NCI-H1105 (cell line): Measurements from ENCODE around the gene LCN1.
"Not testable (repeated sequence)": the region's sequence is repeated elsewhere in the genome, so short reads cannot be mapped to it uniquely, and the experiment has no call there.

Experiments used
- DNase-seq: peaks from one replicate; lab custom pipeline; 2025; lab: John Stamatoyannopoulos, UW

LCN1 gene

DNA sequence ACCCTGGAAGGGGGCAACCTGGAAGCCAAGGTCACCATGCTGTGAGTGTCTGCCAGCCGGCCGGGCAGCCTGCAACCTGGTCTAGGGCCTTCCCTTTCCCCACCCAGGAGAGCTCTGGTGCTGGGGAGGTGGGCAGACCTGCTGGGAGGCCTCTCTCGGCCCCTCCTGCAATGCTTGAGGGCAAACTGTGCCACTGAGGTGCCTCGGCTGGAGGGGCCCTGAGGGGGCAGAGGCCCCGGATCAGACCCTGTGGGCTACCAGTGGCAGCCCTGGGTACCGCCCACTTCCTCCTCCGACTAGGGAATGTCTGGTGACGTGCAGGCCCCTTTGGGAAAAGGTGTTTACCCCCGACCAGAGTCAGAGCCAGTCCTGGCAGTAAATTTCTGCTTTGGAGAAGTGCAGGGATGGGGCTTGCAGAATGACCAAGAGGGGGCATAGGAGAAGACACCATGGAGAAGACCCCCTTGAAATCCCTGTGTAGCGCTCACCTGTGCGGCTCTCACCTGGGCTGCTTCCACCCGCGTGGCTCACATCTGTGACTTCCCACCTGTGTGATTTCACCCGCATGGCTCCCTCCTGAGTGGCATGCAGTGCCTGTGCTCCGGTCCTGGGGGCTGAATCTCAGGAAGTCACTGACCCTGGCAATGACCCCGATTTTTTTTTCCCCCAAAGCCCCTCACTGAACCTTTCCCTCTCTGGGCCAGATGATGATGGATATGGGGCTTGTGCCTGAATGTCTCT, 1.1 kb downstream of the LCN1 start:
- no peak for DNase-seq

DNA sequence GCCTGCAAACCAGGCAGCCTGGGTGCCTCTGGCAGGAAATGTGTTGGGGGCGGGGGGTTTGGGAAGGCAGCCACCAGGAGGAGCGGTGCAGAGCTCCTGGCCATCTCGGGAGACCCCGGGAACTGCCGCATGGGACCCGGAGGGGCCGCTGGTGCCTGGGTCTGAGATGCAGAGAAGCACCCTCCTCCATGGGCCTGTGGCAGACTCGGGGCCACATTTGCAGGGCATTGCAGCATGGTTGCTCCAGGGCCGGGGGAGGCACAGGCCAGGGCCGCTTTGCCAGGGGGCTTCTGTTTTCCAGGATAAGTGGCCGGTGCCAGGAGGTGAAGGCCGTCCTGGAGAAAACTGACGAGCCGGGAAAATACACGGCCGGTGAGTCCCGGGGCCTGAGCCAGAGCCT, 1.7 kb downstream of the LCN1 start:
- no peak for DNase-seq

DNA sequence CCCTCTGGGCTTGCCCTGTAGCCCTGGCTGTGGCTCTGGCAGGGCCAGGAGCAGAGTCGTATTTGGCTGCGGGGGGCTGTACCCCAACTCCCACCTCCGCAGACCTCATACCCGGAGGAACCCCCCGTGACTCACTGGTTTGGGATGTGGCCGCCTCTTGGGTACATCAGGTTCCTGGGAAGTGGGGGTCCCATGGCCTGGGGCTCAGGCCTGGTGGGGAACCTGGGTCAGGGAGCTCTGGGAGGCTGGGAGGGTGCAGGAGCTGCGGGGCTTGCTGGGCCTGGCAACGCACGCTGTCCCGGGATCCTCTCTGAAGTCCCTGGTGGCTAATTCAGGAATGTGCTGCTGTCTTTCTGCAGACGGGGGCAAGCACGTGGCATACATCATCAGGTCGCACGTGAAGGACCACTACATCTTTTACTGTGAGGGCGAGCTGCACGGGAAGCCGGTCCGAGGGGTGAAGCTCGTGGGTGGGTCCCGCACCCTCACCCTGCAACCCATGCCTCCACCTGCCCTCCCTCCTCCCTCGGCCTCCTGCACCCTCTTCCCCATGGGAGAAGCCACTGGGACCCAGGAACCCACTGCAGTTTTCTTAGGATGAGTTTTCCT, 2.4 kb downstream of the LCN1 start:
- no peak for DNase-seq

DNA sequence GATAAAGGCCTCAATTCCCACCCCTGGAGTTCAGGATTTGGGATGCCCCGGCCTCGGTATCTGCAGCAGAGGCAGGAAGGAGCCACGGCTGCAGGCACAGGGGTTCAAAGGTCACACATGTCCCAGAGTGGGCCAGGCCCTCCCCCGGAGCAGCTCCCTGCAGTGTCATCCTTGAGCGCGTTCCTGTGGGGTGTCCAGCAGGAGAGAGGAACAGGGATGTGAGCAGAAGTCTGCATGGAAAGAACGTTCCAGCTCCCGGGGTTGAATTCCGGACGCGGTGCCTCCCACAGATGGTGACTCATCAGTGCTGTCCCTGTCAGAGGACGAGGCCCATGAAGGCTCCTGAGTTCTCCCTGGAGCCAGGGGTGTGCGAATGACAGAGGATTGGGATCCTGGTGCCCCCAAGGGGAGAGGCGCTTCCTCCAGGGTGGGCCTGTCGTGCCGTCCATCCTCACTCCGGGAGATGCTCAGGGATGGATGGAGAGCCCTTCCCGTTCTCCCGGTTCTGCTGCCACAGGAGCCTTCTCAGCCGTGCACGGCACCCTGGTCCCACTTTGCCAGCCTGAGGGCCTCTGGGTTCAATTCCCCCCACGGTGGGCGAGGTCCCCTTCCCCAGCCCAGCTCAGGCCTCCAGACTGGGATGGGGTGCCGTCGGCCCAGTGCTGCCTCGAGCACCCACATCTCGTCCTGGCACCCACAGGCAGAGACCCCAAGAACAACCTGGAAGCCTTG, 3.1 kb downstream of the LCN1 start:
- DNase-seq: no peak

DNA sequence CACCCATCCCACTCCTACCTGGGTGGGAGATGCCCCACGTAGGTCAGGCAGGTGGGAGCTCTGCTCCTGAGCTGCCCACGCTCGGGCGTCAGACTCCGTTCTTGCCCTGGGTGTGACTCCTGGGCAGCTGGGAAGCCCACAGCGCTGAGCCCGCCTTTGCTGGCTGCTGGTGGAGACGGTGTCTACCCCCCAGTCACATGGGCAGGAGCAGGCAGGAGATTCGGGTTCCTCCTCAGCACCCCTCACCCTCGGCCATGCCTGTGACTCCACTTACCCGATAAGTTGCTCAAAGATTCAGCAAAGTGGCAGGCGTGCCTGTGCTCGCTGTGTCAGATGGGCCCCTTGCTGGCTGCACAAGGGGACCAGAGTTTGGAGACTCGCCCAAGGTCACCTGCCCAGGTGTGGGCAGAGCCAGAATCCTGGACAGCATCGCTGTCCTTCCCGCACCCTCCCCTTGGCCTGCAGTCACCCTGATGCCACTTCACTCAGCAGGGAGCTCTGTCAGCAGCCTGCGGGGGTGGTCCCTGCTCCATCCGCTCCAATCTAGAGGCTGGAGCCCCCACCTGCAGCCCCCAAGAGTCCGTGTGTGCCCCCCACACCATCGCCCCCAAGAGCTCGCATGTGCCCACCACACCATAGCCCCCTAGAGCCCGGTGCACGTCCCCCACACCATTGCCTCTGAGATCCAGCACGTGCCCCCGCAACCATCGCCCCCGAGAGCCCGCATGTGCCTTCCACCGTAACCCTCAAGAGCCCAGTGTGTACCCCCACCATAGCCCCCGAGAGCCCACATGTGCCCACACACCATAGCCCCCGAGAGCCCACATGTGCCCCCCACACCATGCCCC, 4.2 kb downstream of the LCN1 start:
- no peak for DNase-seq

- no peak for DNase-seq
Observed at GRCh38 chr9:135526089-135526729, 5.0 kb downstream of the LCN1 start.

DNA sequence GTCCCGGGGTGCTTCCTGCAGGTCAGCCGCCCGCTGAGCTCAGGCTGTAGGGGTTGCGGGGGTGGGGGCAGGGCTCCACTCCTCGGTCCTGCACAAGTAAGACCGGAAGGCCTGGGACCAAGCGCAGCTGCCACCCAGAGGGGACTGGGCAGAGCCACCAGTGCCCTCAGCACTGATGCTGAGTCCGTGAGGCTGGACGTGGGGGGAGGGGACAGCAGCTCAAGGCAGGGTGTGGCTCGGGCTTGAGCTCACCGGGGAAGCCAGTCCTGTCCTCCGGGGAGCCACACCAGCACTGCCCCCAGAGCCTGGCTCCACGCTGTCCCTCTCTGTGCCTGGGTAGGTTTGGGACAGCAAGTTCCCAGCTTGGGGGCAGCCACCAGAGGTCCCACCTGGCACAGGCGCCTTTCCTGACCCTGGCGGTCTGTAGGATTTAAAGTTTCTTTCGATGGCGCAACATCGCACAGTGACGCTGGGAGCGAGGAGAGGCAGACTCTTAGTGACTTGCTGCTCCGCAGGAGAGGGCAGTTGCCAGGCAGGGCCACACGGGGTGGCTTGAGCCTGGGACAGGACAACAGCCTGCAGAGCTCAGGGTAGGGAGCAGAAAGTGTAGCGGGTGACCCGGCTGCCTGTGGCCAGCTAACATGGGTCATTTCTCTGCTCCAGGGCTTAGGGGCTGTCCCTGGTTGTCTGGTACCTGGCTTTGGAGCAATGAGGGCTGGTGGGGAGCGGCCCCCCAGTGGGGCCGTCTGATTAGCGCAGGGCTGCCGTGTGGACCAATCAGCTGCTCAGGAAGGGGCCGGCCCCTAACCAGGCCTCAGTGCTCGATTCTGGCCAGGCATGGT, 5.7 kb downstream of the LCN1 start:
- no peak for DNase-seq

DNA sequence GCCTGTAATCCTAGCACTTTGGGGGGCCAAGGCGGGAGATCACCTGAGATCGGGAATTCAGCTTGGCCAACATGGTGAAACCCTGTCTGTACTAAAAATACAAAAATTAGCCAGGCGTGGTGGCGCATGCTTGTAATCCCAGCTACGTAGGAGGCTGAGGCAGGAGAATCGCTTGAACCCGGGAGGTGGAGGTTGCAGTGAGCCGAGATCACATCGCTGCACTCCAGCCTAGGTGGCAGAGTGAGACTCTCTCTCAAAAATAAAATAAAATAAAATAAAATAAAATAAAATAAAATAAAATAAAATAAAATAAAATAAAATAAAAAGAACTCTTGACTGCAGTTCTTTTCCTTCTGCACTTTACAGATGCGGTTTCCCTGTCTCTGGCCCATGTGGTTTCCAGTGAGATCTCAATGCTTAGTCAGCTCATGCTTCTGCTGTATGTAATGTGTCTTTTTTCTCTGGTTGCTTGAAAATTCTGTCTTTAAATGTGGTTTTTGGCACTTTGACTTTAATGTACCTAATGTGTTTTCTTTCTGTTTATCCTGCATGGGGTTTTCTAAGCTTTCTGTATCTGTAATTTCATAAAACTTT, 7.7 kb downstream of the LCN1 start:
- not testable (repeated sequence) for DNase-seq

DNA sequence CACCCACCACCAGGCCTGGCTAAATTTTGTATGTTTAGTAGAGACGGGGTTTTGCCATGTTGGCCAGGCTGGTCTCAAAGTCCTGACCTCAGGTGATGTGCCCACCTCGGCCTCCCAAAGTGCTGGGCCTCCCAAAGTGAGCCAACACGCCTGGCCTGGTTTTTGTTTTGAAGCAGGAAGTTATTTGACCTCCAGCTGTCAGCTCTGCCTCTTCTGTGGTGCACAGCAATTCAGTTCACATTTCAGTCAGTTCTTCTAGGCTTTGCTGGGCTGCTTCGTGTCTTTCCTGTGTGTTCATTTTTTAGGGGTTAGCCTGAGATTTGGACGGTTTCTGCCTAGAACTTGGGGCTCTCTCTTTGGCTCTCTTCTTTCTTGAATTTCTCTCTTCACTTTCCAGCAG, 8.9 kb downstream of the LCN1 start:
- DNase-seq: no peak

GRCh38 chr9:135531096-135531495, 9.9 kb downstream of the LCN1 start:
- no peak for DNase-seq

- DNase-seq: no peak
Observed at GRCh38 chr9:135533113-135533512, 11.9 kb downstream of the LCN1 start.

- DNase-seq: no peak
Observed at GRCh38 chr9:135533674-135534073, 12.4 kb downstream of the LCN1 start.

GRCh38 chr9:135534192-135534711, 13.0 kb downstream of the LCN1 start:
- not testable (repeated sequence) for DNase-seq

GRCh38 chr9:135534826-135535225, 13.6 kb downstream of the LCN1 start:
- not testable (repeated sequence) for DNase-seq

GRCh38 chr9:135535631-135536030, 14.4 kb downstream of the LCN1 start:
- DNase-seq: not testable (repeated sequence)

DNA sequence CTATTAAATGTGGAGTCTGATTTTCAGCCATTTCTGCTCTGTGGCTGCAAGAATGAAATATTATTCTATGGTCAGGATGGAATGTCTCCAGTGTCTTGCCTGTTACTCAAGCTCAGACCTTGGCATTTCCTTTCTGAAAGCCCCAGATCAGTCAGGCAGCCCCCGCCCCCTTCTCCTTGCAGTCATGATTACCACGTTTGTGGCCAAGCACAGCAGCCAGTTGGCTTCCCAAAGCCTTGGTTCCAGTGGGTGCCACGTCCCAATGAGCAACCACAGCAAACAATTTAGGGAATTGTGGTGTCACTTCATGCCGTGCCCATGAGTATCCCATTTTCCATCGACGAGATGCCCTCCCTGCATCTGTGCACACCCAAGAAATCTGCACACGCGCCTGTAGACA, 15.0 kb downstream of the LCN1 start:
- DNase-seq: no peak

GRCh38 chr9:135543262-135543894, 22.1 kb downstream of the LCN1 start:
- not testable (repeated sequence) for DNase-seq

DNA sequence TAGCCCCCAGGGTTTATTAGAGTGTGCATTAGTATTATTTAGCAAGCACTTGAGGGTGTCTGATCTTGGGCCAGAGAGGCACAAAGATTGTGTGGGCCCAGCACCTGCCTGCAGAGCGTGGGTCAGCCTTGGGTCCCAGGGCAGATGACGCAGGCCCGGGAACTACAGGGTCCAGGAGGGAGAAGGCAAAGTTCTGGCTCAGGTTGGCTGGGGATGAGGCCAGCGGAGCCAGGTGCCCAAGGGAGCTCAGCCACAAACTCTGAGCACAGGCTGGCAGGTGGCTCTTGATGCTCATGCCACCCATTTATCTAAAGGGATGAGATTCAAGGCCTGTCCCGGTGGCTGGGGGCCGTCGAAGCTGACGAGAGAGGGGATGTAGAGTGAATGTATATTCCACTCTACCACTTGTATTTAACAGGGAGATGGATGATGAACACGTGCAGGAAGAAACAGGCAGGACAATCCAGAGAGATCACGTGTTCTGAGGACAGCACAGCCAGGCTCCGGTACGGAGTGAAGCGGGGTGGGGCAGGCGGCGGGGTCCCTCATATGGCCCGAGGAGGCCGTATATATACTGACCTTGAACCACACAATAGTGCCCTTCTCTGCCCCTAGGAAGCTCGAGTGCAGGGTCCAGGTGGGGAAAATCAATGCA, 23.9 kb downstream of the LCN1 start:
- DNase-seq: no peak

DNA sequence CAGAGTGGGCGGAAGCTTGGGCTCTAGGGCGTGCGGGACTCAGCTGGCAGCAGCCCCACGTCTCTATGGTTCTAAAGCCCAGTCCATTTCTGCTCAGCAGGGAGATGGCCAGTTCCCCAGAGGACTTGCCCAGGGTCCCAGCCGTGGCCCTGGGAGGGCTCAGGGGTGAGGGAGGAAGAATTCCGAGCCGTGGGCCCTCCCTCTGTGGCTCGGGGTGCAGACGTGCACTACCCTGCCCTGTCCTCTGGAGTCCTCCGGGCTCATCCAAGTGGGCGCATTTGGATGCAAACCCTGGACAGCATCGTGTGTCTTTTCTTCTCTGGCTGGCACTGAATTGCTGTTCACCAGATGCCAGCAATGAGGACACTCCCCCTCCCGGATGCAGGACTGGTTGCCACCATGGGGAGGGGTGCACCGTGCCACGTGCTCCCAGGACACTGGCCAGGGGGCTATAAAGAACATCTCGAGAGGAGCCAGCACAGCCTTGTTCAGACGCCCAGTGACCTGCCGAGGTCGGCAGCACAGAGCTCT, 24.5 kb downstream of the LCN1 start, which contains the start of gene OBP2A:
Gene OBP2A (plus strand): TSS at position 481 of the 531 bp plus-strand sequence. CDS start 55 bp downstream, outside the sequence.
- DNase-seq: not testable (repeated sequence)
